Jurkat, Clone E6-1 (cell line): ENCODE data around the gene DHCR24.

Experiments used
- DNase-seq: peaks from one replicate; pipeline ENCODE4 v3.0.0-alpha.2; 2011; ENCODE audit warnings: low read depth, low spot score
- H3K4me3 ChIP-seq: 2 replicates; pipeline ENCODE4 v1.5.1; 2011; ENCODE audit warnings: mild to moderate bottlenecking, low read length, control low read depth, moderate library complexity

DHCR24 gene

DNA sequence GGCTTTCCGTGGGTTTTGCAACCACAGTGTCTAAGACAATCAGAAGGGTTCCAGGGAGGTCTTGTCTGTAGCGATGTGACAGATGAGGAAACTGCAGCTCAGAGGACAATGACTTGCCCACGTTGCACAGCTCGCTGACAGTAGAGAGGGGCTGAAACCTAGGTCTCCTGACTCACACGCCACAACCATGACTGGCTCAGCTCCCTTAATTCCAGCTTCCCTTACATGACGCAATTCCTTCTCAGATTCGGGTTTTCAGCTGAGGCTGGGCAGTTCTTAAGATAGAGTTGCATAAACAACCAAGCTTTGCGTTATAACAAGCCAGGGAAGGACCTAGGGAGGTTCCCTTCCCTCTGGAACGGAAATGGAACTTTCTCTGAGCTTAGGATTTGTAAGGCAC is 36.3 kb downstream of the DHCR24 start:
- DNase-seq, result no peak

DNA sequence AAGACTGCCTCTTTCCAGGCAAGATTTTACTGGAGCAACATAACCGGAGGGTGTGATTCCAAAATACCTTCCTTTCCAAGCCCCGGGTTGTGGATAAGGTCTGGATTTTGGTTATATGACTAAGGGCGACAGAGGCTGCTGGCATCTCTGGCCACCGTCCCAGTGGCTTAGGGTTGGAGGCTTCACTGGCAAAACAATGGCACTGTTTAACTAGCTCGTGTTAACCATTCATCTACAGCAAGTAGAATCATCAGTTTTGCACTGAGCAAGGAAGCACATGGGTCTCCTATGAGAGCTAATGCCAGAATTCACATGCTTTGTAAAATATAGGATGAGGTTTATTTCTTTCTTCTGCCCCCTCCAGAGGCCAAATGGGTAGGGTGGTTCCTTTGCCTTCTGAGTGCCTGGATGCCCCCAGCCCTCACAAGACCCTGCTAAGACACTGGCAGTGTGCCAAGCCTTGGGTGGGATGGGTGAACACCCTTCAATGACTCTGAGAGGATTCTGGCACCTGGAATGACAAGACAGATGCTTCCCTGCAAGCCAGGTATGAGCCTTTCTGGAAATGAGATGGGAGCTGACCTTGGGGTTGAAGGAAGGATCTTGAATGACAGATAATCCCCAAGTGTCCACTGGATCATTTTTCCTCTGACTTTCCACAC is 36.8 kb downstream of the DHCR24 start:
- no peak for DNase-seq
- no peak overlapping the region for H3K4me3 ChIP-seq

More for the DNA sequence above, 36.3 kb downstream of the DHCR24 start:
- H3K4me3 ChIP-seq, result no peak overlapping the region

DNA sequence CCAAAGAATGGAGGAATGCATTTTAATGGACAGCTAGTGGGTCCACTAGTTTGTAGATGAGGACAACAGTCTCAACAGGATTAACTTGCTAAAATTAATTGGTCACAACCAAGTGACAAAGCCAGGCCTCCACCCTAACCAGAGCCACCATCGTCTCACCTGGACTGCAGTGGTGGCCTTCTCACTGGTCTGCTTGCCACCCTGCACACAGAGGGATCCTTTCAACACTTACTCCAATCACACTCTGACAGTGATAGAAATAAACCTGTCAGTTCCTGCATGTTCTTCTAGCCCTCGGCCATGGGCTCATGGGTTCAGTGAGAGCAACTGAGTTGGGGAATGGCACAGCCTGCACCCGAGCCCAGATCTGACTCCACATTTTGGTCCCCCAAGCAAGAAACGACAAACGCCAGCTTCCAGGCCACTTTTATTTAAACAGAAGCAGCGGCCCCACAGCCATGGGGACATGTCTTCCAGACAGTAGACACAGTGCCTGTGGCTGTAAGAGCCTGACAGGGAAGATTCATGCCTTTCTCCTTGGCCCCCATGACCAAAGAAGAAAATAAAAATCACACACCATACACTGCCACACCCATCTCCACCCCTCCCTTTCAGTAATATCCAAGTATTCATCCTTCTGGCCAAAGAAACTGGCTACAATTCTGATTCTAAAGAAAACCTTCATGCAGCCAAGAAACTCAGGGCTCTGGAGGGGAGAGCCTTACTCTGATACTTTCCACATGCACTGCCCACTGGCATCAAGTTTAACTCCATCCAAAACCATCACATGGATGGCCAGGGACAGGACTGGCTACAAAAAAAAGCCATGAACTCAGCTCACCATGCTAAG is 37.6 kb downstream of the DHCR24 start:
- DNase-seq, result no peak
- H3K4me3 ChIP-seq, result no peak overlapping the region

DNA sequence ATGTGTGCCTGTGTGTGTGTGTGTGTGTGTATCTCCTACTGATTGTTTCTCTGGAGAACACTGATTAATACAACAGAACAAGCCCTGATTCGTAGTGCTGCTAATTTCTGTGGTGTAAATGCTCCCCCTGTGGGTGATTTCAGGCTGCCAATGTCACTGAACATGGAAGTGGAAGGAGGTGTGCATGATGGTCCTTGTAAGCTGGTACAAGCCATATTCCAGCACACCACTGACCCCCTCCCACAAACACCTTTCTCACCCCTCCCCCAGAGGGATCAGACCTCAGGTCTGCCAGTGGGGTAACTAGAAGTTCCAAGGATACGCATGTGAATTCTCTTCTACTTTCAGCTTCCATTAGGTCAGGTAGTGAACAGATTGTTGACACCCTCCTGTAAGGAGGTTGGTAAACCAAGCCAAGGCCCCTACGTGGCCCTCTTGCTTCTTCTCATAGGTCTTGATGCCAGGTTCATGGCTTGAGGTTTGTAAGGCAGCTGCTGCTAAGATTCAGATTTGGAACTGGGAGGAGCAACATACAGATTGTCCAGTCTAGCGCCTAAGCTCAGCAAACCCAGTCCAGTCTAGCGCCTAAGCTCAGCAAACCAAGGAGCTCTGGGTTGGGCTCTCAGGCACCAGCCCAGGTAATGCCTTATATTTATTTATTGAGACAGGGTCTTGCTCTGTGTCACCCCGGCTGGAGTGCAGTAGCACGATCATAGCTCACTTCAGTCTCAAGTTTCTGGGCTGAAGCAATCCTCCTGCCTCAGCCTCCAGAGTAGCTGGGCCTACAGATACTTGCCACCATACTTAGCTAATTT is 38.7 kb downstream of the DHCR24 start:
- no peak overlapping the region for H3K4me3 ChIP-seq
- DNase-seq, result no peak

DNA sequence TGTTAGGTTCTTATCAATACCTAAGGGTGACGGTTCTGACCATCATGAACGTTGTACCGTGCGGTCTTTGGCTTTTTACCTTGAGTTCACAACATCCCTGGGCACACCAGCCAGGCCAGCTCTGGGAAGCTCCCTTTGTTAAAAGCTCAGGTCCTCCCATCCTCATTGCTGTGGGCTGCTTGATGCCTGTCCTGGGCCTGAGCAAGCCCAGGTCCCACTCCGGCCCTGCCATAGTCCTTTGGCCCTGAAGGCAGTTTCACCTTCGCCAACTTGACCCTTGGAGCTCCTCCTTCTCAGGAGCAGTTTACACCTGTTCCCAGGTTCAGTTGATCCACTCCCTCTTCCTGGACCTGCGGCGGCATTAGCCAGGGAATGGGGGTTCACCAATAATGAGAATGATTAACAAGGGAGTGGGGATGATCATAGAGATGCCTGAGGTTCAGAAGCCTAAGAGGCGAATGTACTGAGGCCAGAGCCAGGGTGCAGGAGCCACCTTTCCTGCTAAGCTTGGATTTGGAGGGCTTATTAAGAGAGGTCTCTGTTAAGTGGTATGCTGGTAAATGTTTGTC is 40.2 kb downstream of the DHCR24 start:
- H3K4me3 ChIP-seq, result no peak overlapping the region
- no peak for DNase-seq

DNA sequence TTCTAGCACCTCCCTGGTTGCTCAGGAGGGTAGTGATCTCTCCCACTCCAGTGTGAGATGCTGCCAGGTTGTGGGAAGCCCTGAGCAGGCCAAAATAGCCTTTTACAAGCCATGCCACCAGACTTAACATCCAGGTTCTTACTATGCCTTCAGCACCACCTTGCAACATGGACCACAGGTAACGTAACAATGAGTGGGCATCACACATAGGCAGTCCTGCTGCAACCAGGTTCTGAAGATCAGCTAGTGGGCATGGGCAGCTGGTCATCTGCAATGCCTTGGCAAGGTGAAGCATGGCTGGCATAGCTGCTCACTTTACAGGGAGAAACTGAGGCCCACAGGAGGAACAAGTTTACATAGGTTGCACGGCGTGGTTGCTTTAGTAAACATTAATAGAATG is 40.7 kb downstream of the DHCR24 start:
- H3K4me3 ChIP-seq, result no peak overlapping the region
- DNase-seq, result no peak

DNA sequence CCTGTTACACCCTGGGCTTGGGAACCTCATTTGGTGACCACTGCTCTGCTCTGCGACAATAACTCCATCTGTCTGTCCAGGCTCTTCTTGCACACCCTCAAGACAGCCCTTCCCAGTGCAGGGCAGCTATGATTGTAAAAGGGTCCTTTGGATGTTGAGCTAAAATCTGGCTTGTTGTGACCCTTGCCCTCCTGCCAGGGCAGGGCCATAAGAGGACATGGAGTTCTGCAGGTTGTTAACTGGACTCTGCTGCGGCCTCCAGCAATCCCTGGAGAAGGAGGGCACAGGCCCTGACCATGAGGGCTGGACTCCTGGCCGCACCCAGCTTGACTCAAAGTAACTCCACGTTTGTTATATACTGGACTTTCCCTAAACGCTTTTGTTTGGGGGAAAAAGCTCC is 41.2 kb downstream of the DHCR24 start:
- DNase-seq, result no peak
- H3K4me3 ChIP-seq, result no peak overlapping the region

GRCh38 chr1:54844564-54844963 is 42.4 kb downstream of the DHCR24 start:
- DNase-seq, result no peak
- H3K4me3 ChIP-seq, result no peak overlapping the region

- no peak for DNase-seq
- H3K4me3 ChIP-seq, result no peak overlapping the region
Measured at GRCh38 chr1:54843449-54843848, 43.5 kb downstream of the DHCR24 start.

- H3K4me3 ChIP-seq, result no peak overlapping the region
- no peak for DNase-seq
Measured at GRCh38 chr1:54842963-54843362, 44.0 kb downstream of the DHCR24 start.

GRCh38 chr1:54842206-54842915 is 44.6 kb downstream of the DHCR24 start:
- DNase-seq, result no peak
- H3K4me3 ChIP-seq, result no peak overlapping the region

DNA sequence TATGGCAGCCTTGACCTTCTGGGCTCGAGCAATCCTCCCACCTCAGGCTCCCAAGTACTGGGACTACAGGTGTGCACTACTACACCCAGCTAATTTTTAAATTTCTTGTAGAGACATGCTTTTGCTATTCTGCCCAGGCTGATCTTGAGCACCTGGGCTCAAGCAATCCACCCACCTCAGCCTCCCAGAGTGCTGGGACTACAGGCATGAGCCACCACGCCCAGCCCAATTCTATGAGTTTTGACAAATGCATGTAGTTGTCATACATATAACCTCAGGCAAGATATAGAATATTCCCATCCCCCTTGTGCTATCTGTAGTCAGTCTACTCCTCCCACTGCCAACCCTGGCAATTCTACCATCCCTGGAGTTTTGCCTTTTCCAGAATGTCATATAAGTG is 47.2 kb downstream of the DHCR24 start:
- no peak overlapping the region for H3K4me3 ChIP-seq
- no peak for DNase-seq

- no peak for DNase-seq
Measured at GRCh38 chr1:54838565-54839180, 48.3 kb downstream of the DHCR24 start.

GRCh38 chr1:54837002-54837853 is 49.8 kb downstream of the DHCR24 start:
- no peak for DNase-seq
- H3K4me3 ChIP-seq, result no peak overlapping the region

More at GRCh38 chr1:54838565-54839180, 48.3 kb downstream of the DHCR24 start:
- no peak overlapping the region for H3K4me3 ChIP-seq

DNA sequence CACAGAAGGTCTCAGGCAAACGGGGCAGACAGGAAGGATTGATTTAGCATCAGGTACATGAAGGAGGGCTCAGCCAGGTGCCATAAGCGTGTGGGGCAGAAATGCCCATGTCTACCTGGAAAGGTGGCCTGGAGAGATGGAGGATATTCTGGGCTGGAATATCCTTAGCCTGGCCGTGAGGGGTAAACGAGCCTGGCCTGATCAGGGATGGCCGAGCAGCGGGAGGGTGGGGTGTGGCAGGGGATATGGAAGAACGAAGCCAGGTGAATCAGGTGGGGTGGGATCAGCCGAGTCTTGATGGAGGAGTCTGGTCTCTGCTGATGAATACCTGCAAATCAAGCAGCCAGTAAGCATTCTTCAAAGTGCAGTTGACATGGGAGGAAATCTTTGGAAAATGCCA is 50.4 kb downstream of the DHCR24 start:
- H3K4me3 ChIP-seq, result no peak overlapping the region
- DNase-seq, result no peak

- H3K4me3 ChIP-seq, result no peak overlapping the region
- DNase-seq, result no peak
Measured at GRCh38 chr1:54835970-54836369, 51.0 kb downstream of the DHCR24 start.

DNA sequence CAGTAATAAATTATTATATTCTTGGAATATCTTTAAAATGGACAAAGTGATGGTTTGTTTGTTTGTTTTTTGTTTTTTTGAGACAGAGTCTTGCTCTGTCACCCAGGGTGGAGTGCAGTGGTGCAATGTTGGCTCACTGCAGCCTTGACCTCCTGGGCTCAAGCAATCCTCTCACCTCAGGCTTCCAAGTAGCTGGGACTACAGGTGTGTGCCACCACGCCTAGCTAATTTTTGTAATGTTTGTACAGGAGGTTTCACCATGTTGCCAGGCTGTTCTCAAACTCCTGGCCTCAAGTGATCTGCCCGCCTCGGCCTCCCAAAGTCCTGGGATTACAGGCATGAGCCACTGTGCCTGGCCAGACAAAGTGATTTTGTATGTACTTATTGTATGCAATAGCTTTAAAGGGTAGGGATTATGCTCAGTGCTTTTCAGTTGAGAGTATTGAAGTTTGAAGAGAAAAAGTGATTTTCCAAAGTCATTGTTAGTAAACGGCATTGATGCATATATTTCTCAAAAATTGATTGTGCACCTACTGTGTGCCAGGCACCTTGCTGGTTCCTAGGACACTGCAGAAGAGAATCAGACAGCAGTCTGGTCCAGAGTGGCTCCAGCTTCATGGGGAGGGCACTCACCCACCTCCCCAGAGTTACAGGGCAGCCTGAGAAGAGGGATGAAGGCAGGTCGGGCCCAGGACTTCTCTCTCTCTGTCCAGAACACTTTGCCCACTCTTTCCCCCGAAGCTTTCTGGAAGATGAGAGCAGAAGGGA is 51.7 kb downstream of the DHCR24 start:
- H3K4me3 ChIP-seq, result no peak overlapping the region
- no peak for DNase-seq
